PC-9 (cell line): ENCODE results near the gene IREB2. TPM values are rescaled to one million over a fixed set of nuclear protein-coding genes. Genes with fewer than 3 reads are reported as not detected.
A peak's percentile ranks its signal among the peaks of the same experiment; 100 is the strongest.

Source experiments
- BruUV-seq: library from RNA; stranded (reverse); fragments of 400-500 nt; replicated peaks from 2 replicates; lab custom pipeline; 2021; lab: Mats Ljungman, UMichigan
- CTCF ChIA-PET: fragments of 300-600 bp; sonication (Branson Sonifier 250); formaldehyde crosslinking; loops from one replicate; lab custom pipeline; 2022; ENCODE audit warnings: antibody characterized with exemption; lab: Charles Lee
- POLR2A ChIA-PET: fragments of 300-600 bp; sonication (Branson Sonifier 250); formaldehyde crosslinking; loops from one replicate; lab custom pipeline; 2022; ENCODE audit warnings: antibody characterized with exemption; ENCODE audit not compliant: unreplicated experiment; lab: Charles Lee
- DNase-seq, 2 experiments: peaks; one replicate each; pipeline versions ENCODE4 v3.0.0 to v3.0.0-alpha.2; 2015 to 2022; ENCODE audit warnings: mixed read lengths in 1 of 2
- H2AFZ ChIP-seq: fragments of 200-600 bp; sonication (generic); 2 replicates; pipeline ENCODE4 v1.8.1; 2017; ENCODE audit warnings: antibody characterized with exemption
- H3F3A ChIP-seq: fragments of 200-600 bp; sonication (generic); 2 replicates; pipeline ENCODE4 v1.8.1; 2017; ENCODE audit warnings: antibody characterized with exemption, mild to moderate bottlenecking, low read depth; ENCODE audit not compliant: insufficient read depth
- H3K27ac ChIP-seq: fragments of 200-600 bp; sonication (generic); 2 replicates; pipeline ENCODE4 v1.6.1; 2016; ENCODE audit warnings: mixed run types
- H3K27me3 ChIP-seq: fragments of 200-600 bp; sonication (generic); 2 replicates; pipeline ENCODE4 v1.6.1; 2016; ENCODE audit warnings: low read depth, mixed run types; ENCODE audit not compliant: insufficient read depth
- H3K36me3 ChIP-seq: fragments of 200-600 bp; sonication (generic); 2 replicates; pipeline ENCODE4 v1.6.1; 2016; ENCODE audit warnings: low read depth, mixed run types
- H3K4me1 ChIP-seq: fragments of 200-600 bp; sonication (generic); replicated peaks from 2 replicates; pipeline ENCODE4 v1.6.1; 2016; ENCODE audit warnings: mixed run types; ENCODE audit not compliant: insufficient read depth
- H3K4me2 ChIP-seq: fragments of 200-600 bp; sonication (generic); 2 replicates; pipeline ENCODE4 v1.6.1; 2017; ENCODE audit warnings: mixed run types
- H3K4me3 ChIP-seq: fragments of 200-600 bp; sonication (generic); 2 replicates; pipeline ENCODE4 v1.6.1; 2016; ENCODE audit warnings: mixed run types
- H3K79me2 ChIP-seq: fragments of 200-600 bp; sonication (generic); 2 replicates; pipeline ENCODE4 v1.6.1; 2017; ENCODE audit warnings: low read depth, mixed run types
- H3K9me2 ChIP-seq: fragments of 200-600 bp; sonication (generic); 2 replicates; pipeline ENCODE4 v1.8.1; 2017; ENCODE audit warnings: mild to moderate bottlenecking; ENCODE audit not compliant: insufficient read depth
- H3K9me3 ChIP-seq: fragments of 200-600 bp; sonication (generic); 2 replicates; pipeline ENCODE4 v1.8.1; 2016; ENCODE audit warnings: low read depth; ENCODE audit not compliant: insufficient read depth
- H4K20me1 ChIP-seq: fragments of 200-600 bp; sonication (generic); 2 replicates; pipeline ENCODE4 v1.8.1; 2017; ENCODE audit not compliant: insufficient read depth
- EZH2 ChIP-seq: fragments of 200-600 bp; sonication (generic); IDR thresholded peaks from 2 replicates; pipeline ENCODE4 v1.8.0; 2017; ENCODE audit warnings: antibody characterized with exemption, low read depth
- intact Hi-C: fragments of 100-400 bp; cut with micrococcal nuclease; formaldehyde crosslinking; loops from one replicate; pipeline ENCODE4 v1.10.0; 2022; ENCODE audit not compliant: unreplicated experiment
- total RNA-seq: library from RNA; stranded (reverse); gene quantifications from 2 replicates; pipeline ENCODE4 v1.2.3, GENCODE V29; 2021
- TF ChIP-seq, protein P1 (sequence below): fragments of 200-600 bp; sonication (generic); conservative IDR thresholded peaks from 2 replicates; pipeline ENCODE4 v1.6.1; 2017; ENCODE audit warnings: mixed run types, antibody characterized with exemption, mild to moderate bottlenecking, moderate library complexity

The IREB2 gene
- total RNA-seq, 1 experiment from 2014 or later, result 48.8 TPM

DNA sequence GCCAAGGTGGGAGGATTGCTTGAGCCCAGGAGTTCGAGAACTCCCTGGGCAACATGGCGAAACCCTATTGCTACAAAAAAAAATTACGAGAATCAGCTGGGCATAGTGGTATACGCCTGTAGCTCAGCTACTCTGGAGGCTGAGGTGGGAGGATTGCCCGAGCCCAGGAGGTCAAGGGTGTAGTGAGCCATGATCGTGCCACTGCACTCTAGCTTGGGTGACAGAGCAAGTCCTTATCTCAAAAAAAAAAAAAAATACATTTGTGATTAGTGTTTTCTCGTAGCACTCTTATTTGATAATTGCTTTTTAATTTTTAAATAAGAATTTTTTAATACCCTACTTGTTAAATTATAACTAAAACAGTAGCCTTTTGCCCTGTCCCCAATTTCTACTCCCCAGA lies 18.4 kb downstream of the IREB2 start:
- peaks cover 98% of the 10 kb centered on the region for H4K20me1 ChIP-seq

DNA sequence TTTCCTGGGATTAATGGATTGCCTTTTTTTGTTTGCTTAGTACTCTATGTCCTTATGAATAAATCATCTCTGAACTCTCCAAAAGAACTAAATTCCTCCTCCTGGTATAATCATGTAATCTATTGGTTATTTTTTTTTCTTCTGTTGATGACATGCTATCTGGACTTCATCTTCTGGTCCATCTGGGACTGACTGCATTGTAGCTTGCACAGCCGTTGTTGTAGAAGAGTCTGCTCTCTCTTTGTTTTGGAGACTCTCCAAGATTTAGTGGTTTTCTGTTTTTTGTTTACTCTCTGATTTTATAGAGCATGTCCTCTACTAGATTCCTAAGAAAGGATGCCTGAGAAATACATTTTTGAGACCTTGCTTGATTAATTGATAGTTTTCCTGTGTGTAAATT lies 19.1 kb downstream of the IREB2 start:
- H3K9me3 ChIP-seq, result no peaks in the 10 kb centered on the region
- H3K27me3 ChIP-seq, result no peaks in the 10 kb centered on the region
- H3K9me2 ChIP-seq, result no peaks in the 10 kb centered on the region
- peak in 1 of 2 experiments; percentile 65 for DNase-seq
- no peak overlapping the region for H3K4me3 ChIP-seq
- H3K36me3 ChIP-seq, result 0 out of 2 replicates have a peak, but pooled peaks cover 6% of the 10 kb centered on the region
- ChIA-PET POLR2A (interaction anchor here (0.6 kb wide), 1 partner anchor 217 kb away, joined by 6 read pairs; no protein-coding TSS in a partner anchor), CTCF (no interaction called here)
- no peak for TF ChIP-seq EZH2
- TF ChIP-seq, protein P1, sequence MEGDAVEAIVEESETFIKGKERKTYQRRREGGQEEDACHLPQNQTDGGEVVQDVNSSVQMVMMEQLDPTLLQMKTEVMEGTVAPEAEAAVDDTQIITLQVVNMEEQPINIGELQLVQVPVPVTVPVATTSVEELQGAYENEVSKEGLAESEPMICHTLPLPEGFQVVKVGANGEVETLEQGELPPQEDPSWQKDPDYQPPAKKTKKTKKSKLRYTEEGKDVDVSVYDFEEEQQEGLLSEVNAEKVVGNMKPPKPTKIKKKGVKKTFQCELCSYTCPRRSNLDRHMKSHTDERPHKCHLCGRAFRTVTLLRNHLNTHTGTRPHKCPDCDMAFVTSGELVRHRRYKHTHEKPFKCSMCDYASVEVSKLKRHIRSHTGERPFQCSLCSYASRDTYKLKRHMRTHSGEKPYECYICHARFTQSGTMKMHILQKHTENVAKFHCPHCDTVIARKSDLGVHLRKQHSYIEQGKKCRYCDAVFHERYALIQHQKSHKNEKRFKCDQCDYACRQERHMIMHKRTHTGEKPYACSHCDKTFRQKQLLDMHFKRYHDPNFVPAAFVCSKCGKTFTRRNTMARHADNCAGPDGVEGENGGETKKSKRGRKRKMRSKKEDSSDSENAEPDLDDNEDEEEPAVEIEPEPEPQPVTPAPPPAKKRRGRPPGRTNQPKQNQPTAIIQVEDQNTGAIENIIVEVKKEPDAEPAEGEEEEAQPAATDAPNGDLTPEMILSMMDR, result no peak
- intact Hi-C loops, result no loop called here
- H2AFZ ChIP-seq, result no peak overlapping the region
- H4K20me1 ChIP-seq, result peaks cover 96% of the 10 kb centered on the region
- BruUV-seq, result no TSS peak
- peaks cover 18% of the 10 kb centered on the region for H3K4me1 ChIP-seq
- H3F3A ChIP-seq, result peaks cover 29% of the 10 kb centered on the region; the same call in 1 of the 2 replicates
- H3K27ac ChIP-seq, result 0 out of 2 replicates have a peak overlapping the region, but pooled peaks have one; percentile 22
- H3K4me2 ChIP-seq, result no peak overlapping the region
- H3K79me2 ChIP-seq, result peaks cover 97% of the 10 kb centered on the region

More for the DNA sequence above, 18.4 kb downstream of the IREB2 start:
- no TSS peak for BruUV-seq
- TF ChIP-seq, protein P1, result no peak
- no peak for TF ChIP-seq EZH2
- Histone ChIP-seq H3K27ac (no peak overlapping the region), H3K36me3 (0 out of 2 replicates have a peak, but pooled peaks cover 6% of the 10 kb centered on the region), H3K27me3 (no peaks in the 10 kb centered on the region), H3K9me2 (no peaks in the 10 kb centered on the region), H3K79me2 (peaks cover 99% of the 10 kb centered on the region), H3K4me3 (no peak overlapping the region), H3K4me2 (no peak overlapping the region), H3K4me1 (peaks cover 16% of the 10 kb centered on the region), H3F3A (peaks cover 28% of the 10 kb centered on the region; the same call in 1 of the 2 replicates), H3K9me3 (no peaks in the 10 kb centered on the region), H2AFZ (no peak overlapping the region)
- ChIA-PET POLR2A (no interaction called here), CTCF (no interaction called here)
- intact Hi-C loops, result no loop called here
- DNase-seq, result no peak

DNA sequence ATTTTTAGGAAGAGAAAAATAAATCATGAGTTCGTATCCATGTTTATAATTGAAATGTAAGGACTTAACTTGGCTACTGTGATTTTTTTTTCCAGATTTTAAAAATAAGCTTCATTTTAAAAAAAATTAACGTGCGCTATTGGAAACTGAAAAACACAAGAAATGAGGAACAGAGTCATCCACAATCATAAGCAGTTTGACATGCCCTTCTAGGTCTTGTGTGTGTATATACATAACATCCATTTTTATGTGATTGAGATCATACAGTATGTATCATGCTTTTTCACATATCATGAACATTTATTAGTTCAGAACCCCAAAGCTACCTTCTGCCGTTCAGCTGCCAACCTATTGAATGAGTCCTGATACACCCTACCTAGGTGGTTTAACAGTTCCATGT lies 22.7 kb downstream of the IREB2 start:
- Histone ChIP-seq H3K9me3 (no peaks in the 10 kb centered on the region), H3K4me2 (no peak overlapping the region), H3K79me2 (peaks cover 76% of the 10 kb centered on the region), H4K20me1 (peaks cover 77% of the 10 kb centered on the region), H3K4me3 (no peak overlapping the region), H3F3A (peaks cover 32% of the 10 kb centered on the region), H3K27ac (no peak overlapping the region), H2AFZ (no peak overlapping the region), H3K9me2 (no peaks in the 10 kb centered on the region), H3K27me3 (no peaks in the 10 kb centered on the region), H3K4me1 (peaks cover 18% of the 10 kb centered on the region), H3K36me3 (peaks cover 28% of the 10 kb centered on the region)
- intact Hi-C loops, result no loop called here
- no peak for TF ChIP-seq EZH2
- TF ChIP-seq, protein P1, result no peak
- no TSS peak for BruUV-seq
- CTCF ChIA-PET, result interaction anchor here (0.6 kb wide), 1 partner anchor 1391 kb away, joined by 3 read pairs; no protein-coding TSS in a partner anchor
- no peak for DNase-seq
- POLR2A ChIA-PET, result interaction anchor here (0.6 kb wide), 1 partner anchor 427 kb away, joined by 6 read pairs; no protein-coding TSS in a partner anchor
